K562 (cell line): ENCODE measurements around the gene HMCN1. TPM values are rescaled to one million over a fixed set of nuclear protein-coding genes. Genes with fewer than 3 reads are reported as not detected.

Source experiments
- ATAC-seq: fragments of 200-7000 bp; cut with Tn5 transposase; 3 replicates; pipeline ENCODE4 v1.9.1; 2020; ENCODE audit warnings: moderate library complexity
- BruUV-seq: library from RNA; stranded (reverse); fragments of 400-500 nt; replicated peaks from 2 replicates; lab custom pipeline; 2021; lab: Mats Ljungman, UMichigan
- CTCF ChIA-PET: fragments of 300-600 bp; formaldehyde crosslinking; extraction: SDS; loops from one replicate; lab custom pipeline; 2021; ENCODE audit warnings: low intra/inter-chr PET ratio; lab: Yijun Ruan, JAX
- POLR2A ChIA-PET: fragments of 300-600, 350-650 bp; sonication (Branson Sonifier 250); formaldehyde crosslinking; extraction: SDS; loops from one replicate; lab custom pipeline; 2021; ENCODE audit warnings: antibody characterized with exemption, inconsistent platforms; lab: Yijun Ruan, JAX
- DNase-seq, 4 experiments: peaks; one replicate each; pipeline versions ENCODE4 v3.0.0 to v3.0.0-alpha.2; 2011 to 2018; ENCODE audit warnings: low spot score in 3 of 4, mixed read lengths in 3 of 4; ENCODE audit errors: extremely low read depth in 1 of 4
- FAIRE-seq: peaks from 2 replicates; lab custom pipeline; 2011; peaks lifted over from hg19 to GRCh38; lab: Jason Lieb, UNC
- H2AFZ ChIP-seq: 2 replicates; pipeline ENCODE4 v1.6.0; 2011; ENCODE audit warnings: low read depth, low read length, control low read depth, inconsistent platforms
- H3K27ac ChIP-seq: fragments of 200-600 bp; 3 replicates; pipeline ENCODE4 v1.8.0; 2011; ENCODE audit warnings: low read depth, mild to moderate bottlenecking, control low read depth, inconsistent platforms, low read length, moderate library complexity, mixed read lengths; ENCODE audit errors: extremely low read depth
- H3K27me3 ChIP-seq, 2 experiments: fragments of 300-600 bp in 1 of 2; 2 replicates in 1 of 2; 3 replicates in 1 of 2; pipeline versions ENCODE4 v1.6.0 to v1.8.0; 2011; ENCODE audit warnings: inconsistent platforms in 2 of 2, low read length in 2 of 2, mild to moderate bottlenecking in 1 of 2, mixed read lengths in 1 of 2, moderate library complexity in 1 of 2; ENCODE audit not compliant: control insufficient read depth in 2 of 2, insufficient read depth in 2 of 2
- H3K36me3 ChIP-seq: fragments of 300-600 bp; 3 replicates; pipeline ENCODE4 v1.8.0; 2011; ENCODE audit warnings: mild to moderate bottlenecking, low read length, inconsistent platforms; ENCODE audit not compliant: control insufficient read depth, insufficient read depth
- H3K4me1 ChIP-seq, 2 experiments: fragments of 200-600 bp in 1 of 2; replicated peaks in 1 of 2; 2 replicates in 1 of 2; 3 replicates in 1 of 2; pipeline versions ENCODE4 v1.5.1 to v1.8.0; 2011; ENCODE audit warnings: inconsistent platforms in 2 of 2, low read length in 2 of 2, mild to moderate bottlenecking in 1 of 2, mixed read lengths in 1 of 2, moderate library complexity in 1 of 2; ENCODE audit not compliant: control insufficient read depth in 2 of 2, insufficient read depth in 2 of 2
- H3K4me2 ChIP-seq: 2 replicates; pipeline ENCODE4 v1.6.1; 2011; ENCODE audit warnings: low read length, control low read depth, inconsistent platforms, mixed read lengths; ENCODE audit not compliant: insufficient read depth
- H3K4me3 ChIP-seq: fragments of 200-600 bp; sonication (generic), shearing (Covaris generic); 2 replicates; pipeline ENCODE4 v1.5.1; 2016; ENCODE audit warnings: control low read depth, inconsistent platforms
- H3K79me2 ChIP-seq: fragments of 200-600 bp; 3 replicates; pipeline ENCODE4 v1.8.0; 2011; ENCODE audit warnings: low read length, inconsistent platforms; ENCODE audit not compliant: control insufficient read depth, insufficient read depth
- H3K9ac ChIP-seq, 2 experiments: 2 replicates each; pipeline versions ENCODE4 v1.6.0 to v1.6.1; 2011; ENCODE audit warnings: low read depth in 2 of 2, low read length in 2 of 2, control low read depth in 1 of 2, inconsistent platforms in 1 of 2, mild to moderate bottlenecking in 1 of 2, mixed read lengths in 1 of 2; ENCODE audit not compliant: insufficient read depth in 1 of 2
- H3K9me1 ChIP-seq: one replicate; pipeline ENCODE4 v1.6.0; 2011; ENCODE audit warnings: inconsistent platforms, mild to moderate bottlenecking, low read length, moderate library complexity; ENCODE audit not compliant: control insufficient read depth, insufficient read depth
- H3K9me3 ChIP-seq: replicated peaks from 2 replicates; pipeline ENCODE4 v1.5.1; 2011; ENCODE audit warnings: low read depth, low read length, inconsistent platforms; ENCODE audit not compliant: control insufficient read depth, insufficient read depth
- H4K20me1 ChIP-seq: replicated peaks from 2 replicates; pipeline ENCODE4 v1.6.1; 2011; ENCODE audit warnings: low read length, inconsistent platforms, mixed read lengths; ENCODE audit not compliant: control insufficient read depth, insufficient read depth
- AFF4 ChIP-seq: sonication (generic); formaldehyde crosslinking; IDR thresholded peaks from 2 replicates; pipeline ENCODE4 v1.8.0; 2023; ENCODE audit warnings: mild to moderate bottlenecking, missing genetic modification reagents
- FOS ChIP-seq: IDR thresholded peaks from 3 replicates; pipeline ENCODE4 v1.6.1; 2011; ENCODE audit not compliant: insufficient read length; ENCODE audit errors: extremely low read depth
- NFXL1 ChIP-seq: fragments of 450-650 bp; formaldehyde crosslinking; IDR thresholded peaks from 2 replicates; pipeline ENCODE4 v1.4.0; 2021; ENCODE audit warnings: mild to moderate bottlenecking
- NRF1 ChIP-seq, 2 experiments: fragments of 450-650 bp; IDR thresholded peaks in 1 of 2; conservative IDR thresholded peaks in 1 of 2; 2 replicates each; pipeline ENCODE4 v1.6.1; 2014; ENCODE audit warnings: mild to moderate bottlenecking in 2 of 2
- PBX2 ChIP-seq, 2 experiments: IDR thresholded peaks in 1 of 2; conservative IDR thresholded peaks in 1 of 2; 2 replicates each; pipeline ENCODE4 v1.6.1; 2016; ENCODE audit warnings: low read depth in 2 of 2, mild to moderate bottlenecking in 1 of 2, missing compliant biosample characterization in 1 of 2, missing genetic modification characterization in 1 of 2, moderate library complexity in 1 of 2
- TBP ChIP-seq: optimal IDR thresholded peaks from 2 replicates; pipeline ENCODE3; 2011; ENCODE audit warnings: low read depth, low read length, improper control_type of control experiment
- ZNF766 ChIP-seq: fragments of 200-800 bp; sonication (Bioruptor generic); conservative IDR thresholded peaks from 2 replicates; pipeline ENCODE4 v1.6.1; 2016; ENCODE audit warnings: missing genetic modification characterization, missing compliant biosample characterization
- WGBS: fragments of 100-300 bp; shearing (Covaris generic); methylation state at CpG from one replicate; pipeline ENCODE4 v1.1.6; 2016; ENCODE audit warnings: low coverage, mixed read lengths; ENCODE audit not compliant: insufficient coverage; ENCODE audit errors: missing lambda C conversion rate; 5-methylcytosine and 5-hydroxymethylcytosine counted together
- in situ Hi-C: fragments of 300-500 bp; cut with MboI; formaldehyde crosslinking; loops from 4 replicates; pipeline ENCODE4 v1.15.0; 2018; ENCODE audit warnings: inconsistent platforms, mixed read lengths
- intact Hi-C: fragments of 100-400 bp; cut with micrococcal nuclease; formaldehyde crosslinking; loops from 2 replicates; pipeline ENCODE4 v1.14.2; 2022
- polyA plus RNA-seq, 8 experiments: library from polyadenylated mRNA; depleted of rRNA in 4 of 8; stranded (reverse) in 5 of 8; unstranded in 3 of 8; fragments of >200 nt; fragmentation: Nextera tagmentation in 2 of 8; fragmentation: Illumina TruSeq in 1 of 8; extraction: Ambion mirVana in 2 of 8; extraction: Trizol in 1 of 8; gene quantifications; 2 replicates each; pipeline versions ENCODE4 v1.2.1 to v1.2.3, GENCODE V29; 2011 to 2014; ENCODE audit warnings: inconsistent platforms in 1 of 8, missing spikeins in 1 of 8
- total RNA-seq, 7 experiments: library from RNA; depleted of rRNA in 6 of 7; stranded (reverse); fragments of >200 nt in 6 of 7; fragmentation: Illumina TruSeq in 2 of 7; extraction: Trizol in 2 of 7; gene quantifications; 2 replicates each; pipeline versions ENCODE4 v1.2.1 to v1.2.3, GENCODE V29; 2011 to 2021; ENCODE audit warnings: low replicate concordance in 1 of 7

HMCN1 gene
- total and polyA plus RNA-seq, 9 of the 15 experiments (the other 6 are each of a cell fraction or from before 2014, with no cell fraction given) = 0.07 to 0.36 (median 0.21) TPM

- TF ChIP-seq AFF4 = no peak
- no peak for TF ChIP-seq FOS
- TF ChIP-seq NRF1 (conservative IDR thresholded peaks at IDR 0.05 in 1 of 2, IDR thresholded peaks at IDR 0.05 in 1 of 2) = no peak
- no peak for TF ChIP-seq NFXL1 (CRISPR knock-in tag)
- TF ChIP-seq TBP = no peak
Observed at GRCh38 chr1:185916861-185917260, 182.7 kb downstream of the HMCN1 start (continued).

GRCh38 chr1:185917646-185918045 lies 183.5 kb downstream of the HMCN1 start:
- H3K4me1 ChIP-seq = no peaks in the 10 kb centered on the region
- H3K4me3 ChIP-seq = no peak overlapping the region
- H3K9ac ChIP-seq = no peak overlapping the region
- H3K9me3 ChIP-seq = no peaks in the 10 kb centered on the region
- no peaks in the 10 kb centered on the region for H4K20me1 ChIP-seq
- no peak overlapping the region for H3K27ac ChIP-seq
- H3K9me1 ChIP-seq = no peaks in the 10 kb centered on the region
- no peaks in the 10 kb centered on the region for H3K36me3 ChIP-seq
- intact Hi-C loops = no loop called here
- no peak overlapping the region for H2AFZ ChIP-seq
- 0% methylated on average over 3 of the region's 3 CpGs for WGBS
- peak; percentile 74 for ATAC-seq
- peak in 2 of 4 experiments; percentile 8 to 37 for DNase-seq
- no peak overlapping the region for H3K4me2 ChIP-seq
- POLR2A ChIA-PET = interaction anchor here (0.8 kb wide), 1 partner anchor 24 kb away, joined by 3 read pairs; no protein-coding TSS in a partner anchor
- CTCF ChIA-PET = no interaction called here
- peak; percentile 19 for FAIRE-seq
- in situ Hi-C loops = no loop called here
- no peaks in the 10 kb centered on the region; a peak in 1 of 5 replicates for H3K27me3 ChIP-seq
- no peaks in the 10 kb centered on the region for H3K79me2 ChIP-seq
- no TSS peak for BruUV-seq
- TF ChIP-seq ZNF766 = peak; percentile 48; the same call in 1 of the 2 replicates
- no peak for TF ChIP-seq PBX2 (CRISPR knock-in tag; IDR thresholded peaks at IDR 0.05; ENCODE audit: low read depth)
- peak; percentile 26; the same call in 1 of the 2 replicates for TF ChIP-seq PBX2 (tag; conservative IDR thresholded peaks at IDR 0.05; ENCODE audit: low read depth)
